ENCODE measurements around the gene TRIM47.

TRIM47 gene

DNA sequence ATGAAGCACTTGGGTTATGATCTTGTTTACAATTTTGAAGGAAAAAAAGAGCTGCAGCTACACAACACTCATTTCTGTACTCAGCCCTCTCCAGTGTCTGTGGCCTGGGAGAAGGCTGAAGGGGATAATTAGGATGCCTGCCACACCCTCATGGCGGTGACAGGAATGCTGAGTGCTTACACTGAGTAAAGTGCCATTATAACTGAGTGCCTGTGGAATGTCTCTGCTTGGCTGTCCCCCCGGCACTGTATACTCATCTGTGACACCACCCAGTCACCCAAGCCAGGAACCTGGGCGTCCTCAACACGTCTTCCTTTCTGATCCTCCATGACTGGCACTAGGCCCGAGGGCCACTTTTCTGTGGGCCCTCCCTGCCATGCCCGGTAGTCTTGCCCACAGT lies 29.8 kb upstream of the TRIM47 start:
- no peak for DNase-seq

GRCh38 chr17:75906143-75906884 lies 27.9 kb upstream of the TRIM47 start:
- DNase-seq: no peak

DNA sequence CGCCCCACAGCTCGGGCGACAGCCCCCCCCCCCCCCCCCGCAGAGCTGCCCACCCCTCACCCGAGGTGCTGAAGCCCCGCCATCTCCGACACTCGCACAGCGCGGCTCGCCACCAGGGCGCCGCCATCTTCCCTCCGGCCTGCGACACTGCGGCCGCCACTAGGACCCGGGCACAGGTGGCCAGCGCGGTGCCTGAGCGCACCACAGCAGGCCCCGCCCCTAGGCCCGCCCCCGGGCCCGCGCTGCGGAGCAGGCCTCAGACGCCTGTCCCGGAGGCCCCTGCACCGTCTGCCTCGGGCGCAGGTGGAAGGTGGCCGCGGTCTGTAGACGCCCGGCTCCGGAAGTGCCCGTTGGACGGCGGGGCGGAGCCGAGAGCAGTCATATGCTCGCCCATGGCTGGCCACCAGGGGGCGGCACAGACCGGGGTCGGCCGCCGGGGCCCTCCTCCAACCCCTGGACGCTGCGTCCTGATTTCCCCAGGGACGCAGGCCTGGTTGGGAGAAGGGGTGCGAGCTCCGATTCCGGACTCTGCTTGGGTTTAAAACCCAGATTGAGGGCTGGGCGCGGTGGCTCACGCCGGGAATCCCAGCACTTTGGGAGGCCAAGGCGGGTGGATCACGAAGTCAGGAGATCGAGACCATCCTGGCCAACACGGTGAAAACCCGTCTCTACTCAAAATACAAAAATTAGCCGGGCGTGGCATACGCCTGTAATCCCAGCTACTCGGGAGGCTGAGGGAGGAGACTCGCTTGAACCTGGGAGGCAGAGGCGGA lies 26.6 kb upstream of the TRIM47 start, which contains the start of gene MRPL38:
TSS of gene MRPL38 (minus strand) at position 136 of the 773 bp plus-strand sequence. CDS start at position 127, 9 bp downstream.
- peak; percentile 88 to 92 for DNase-seq

DNA sequence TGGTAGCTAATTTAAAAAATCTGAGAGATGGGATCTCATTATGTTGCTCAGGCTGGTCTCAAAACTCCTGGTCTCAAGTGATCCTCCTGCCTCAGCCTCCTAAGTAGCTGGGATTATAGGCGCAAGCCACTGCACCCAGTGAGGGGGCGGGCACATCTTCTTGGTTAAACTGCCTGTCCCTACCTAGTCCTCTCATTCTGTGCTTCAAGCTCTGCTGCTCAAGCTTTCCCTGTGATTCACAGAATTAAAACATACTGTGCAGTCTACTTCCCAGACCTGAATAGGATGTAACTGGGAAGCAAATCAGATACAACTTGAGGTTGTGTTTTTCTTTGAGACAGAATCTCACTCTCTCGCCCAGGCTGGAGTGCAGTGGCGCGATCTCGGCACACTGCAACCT lies 24.0 kb upstream of the TRIM47 start:
- DNase-seq: no peak

DNA sequence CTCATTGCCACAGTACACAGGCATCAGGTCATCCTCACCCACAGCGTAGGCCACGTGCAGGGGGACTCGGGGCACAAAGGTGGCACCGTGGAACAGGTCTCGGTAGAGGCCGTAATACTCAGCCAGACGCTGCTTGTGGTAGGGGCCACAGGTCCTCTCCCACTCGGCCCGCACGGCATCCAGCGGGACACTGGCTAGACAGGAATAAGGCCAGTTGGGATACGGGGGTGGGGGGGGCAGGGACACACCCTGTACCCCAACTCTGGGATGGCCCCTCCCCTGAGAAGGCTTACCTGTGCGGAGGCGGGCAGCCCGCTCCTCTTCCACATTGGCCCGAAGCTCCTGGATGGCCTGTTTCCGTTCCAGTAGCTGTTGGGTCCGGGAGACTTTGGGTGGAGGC lies 23.3 kb upstream of the TRIM47 start:
- no peak for DNase-seq

GRCh38 chr17:75900691-75901533 lies 22.5 kb upstream of the TRIM47 start:
- no peak for DNase-seq

- DNase-seq: no peak
Observed at GRCh38 chr17:75899767-75900468, 21.5 kb upstream of the TRIM47 start.

DNA sequence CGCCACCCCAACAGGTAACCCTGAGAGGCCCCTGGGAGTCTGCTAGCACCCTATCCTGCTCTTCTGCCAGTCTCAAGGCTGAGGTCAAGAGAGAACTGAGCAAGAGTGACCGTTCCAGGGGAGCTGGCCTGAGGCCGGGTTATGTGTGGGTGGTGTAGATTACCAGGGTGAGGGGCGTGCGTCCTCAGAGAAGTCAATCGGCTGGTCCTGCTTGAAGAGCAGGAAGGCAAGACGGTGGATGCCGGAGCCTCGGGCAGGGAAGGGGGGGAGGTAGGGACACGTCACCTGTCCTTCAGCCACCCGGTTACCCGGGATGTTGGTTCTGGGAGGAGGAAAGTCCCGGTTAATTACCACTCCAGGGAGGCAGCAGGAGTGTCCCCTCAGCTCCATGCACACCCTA lies 21.0 kb upstream of the TRIM47 start:
- no peak for DNase-seq

GRCh38 chr17:75898791-75899190 lies 20.4 kb upstream of the TRIM47 start:
- DNase-seq: no peak

GRCh38 chr17:75898065-75898464 lies 19.7 kb upstream of the TRIM47 start:
- DNase-seq: no peak

DNA sequence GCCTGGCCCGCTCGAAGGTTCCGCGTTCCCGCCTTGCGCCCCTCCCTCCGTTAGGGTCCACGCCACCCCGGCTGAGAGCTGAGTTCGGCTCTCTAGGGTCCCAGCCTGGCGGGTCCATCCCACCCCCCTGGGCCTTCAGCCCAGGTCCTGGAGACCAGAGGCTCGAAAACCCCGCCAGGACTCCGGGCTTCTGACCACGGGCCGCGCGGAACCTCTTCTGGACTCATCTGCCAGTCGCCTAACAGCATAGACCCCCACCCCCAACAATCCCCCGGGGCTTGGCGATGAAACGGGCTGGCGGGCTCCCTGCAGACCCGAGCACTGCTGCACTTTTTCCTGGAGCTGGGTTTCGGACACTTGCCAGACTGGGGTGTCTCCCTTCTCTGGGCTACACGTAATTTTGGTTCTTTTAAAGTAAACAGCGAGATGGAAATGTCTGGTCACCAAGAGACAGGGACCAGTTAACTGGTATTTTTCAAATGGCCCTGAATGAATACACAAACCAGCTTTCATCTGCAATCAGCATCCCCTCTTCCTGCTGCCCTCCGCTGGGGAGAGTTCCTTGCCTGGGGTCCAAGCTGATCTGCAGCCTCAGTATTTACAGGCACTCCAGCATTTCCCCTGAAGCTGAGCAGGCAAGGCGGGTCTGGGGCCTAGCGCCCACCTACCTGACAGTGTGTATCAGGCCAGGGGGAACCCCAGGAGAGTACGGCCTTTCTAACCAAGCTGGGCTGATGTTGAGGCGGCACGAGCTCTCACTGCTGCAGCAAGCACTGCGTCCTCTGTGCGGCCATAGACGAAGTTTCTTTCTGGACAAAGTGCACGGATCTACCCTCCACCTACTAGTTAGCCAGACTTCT lies 19.0 kb upstream of the TRIM47 start:
- DNase-seq: no peak

DNA sequence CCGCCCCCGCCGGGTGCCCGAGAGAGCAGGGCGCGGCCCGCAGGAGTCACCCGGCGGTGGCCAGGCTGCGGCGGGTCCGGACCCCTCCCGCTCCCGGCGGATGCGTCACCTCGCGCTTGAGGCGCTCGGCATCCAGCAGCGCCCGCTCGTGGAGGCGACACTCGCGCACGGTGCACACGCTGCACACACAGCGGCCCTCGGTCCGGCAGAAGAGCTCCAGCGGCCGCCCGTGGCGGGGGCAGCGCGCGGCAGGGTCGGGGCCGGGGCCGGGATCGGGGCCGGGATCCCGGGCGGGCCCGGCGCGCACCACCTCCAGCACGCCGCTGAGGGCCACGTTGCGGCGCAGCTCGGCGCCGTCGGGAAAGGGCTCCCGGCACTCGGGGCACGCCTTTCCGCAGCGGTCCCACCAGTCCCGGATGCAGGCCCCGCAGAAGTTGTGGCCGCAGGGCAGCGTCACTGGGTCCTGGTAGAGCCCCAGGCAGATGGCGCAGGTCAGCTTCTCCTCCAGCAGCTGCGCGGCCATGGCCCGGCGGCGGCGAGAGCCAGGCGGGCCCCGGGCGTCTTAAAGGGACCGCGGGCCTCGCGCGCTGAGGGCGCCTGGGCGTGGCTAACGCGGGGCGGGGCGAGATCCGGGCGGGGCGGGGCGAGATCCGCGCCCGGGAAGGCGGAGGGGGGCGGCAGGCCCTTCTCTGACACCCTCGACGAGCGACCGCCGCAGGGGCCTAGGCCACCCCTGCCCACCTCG lies 18.2 kb upstream of the TRIM47 start, which contains the start of gene TRIM65:
TSS of gene TRIM65 (minus strand) at position 537 of the 745 bp plus-strand sequence. CDS start at position 523, 14 bp downstream.
- DNase-seq: peak; percentile 75 to 80

DNA sequence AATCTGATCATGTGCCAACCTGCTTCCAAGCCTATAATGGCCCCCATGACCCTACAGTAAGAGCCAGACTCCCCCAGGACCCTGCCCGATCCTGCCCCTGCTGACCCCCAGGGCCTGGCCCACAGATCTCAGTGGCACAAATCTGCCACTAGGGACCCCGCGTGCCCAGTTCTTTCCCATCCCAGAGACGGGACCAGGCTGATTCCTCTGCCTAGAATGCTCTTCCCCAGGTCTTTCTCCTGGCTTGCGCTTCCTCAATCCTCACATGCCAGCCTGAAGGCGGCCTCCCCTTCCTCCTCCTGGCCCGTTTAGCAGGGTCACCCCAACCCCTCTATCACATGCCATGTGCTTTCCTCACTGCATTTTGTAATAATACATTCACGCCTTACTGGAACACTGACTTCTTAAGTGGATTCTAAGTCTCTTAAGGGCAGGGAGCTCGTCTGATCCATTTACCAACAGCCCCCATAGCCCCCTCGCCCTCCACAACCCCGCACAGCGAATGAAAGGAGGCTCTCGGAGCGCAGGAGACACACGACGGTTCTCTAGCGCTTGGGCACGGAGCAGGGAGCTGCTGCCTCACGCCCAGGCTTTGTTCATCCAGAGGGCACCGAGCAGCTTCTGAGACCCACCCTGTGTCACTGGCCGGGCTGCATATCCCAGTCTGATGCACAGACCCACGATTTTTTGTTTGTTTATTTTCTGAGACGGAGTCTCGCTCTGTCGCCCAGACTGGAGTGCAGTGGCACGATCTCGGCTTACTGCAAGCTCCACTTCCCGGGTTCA lies 17.2 kb upstream of the TRIM47 start:
- DNase-seq: peak in 1 of 2 donors; percentile 56

- no peak for DNase-seq
Observed at GRCh38 chr17:75894049-75894733, 15.8 kb upstream of the TRIM47 start.

DNA sequence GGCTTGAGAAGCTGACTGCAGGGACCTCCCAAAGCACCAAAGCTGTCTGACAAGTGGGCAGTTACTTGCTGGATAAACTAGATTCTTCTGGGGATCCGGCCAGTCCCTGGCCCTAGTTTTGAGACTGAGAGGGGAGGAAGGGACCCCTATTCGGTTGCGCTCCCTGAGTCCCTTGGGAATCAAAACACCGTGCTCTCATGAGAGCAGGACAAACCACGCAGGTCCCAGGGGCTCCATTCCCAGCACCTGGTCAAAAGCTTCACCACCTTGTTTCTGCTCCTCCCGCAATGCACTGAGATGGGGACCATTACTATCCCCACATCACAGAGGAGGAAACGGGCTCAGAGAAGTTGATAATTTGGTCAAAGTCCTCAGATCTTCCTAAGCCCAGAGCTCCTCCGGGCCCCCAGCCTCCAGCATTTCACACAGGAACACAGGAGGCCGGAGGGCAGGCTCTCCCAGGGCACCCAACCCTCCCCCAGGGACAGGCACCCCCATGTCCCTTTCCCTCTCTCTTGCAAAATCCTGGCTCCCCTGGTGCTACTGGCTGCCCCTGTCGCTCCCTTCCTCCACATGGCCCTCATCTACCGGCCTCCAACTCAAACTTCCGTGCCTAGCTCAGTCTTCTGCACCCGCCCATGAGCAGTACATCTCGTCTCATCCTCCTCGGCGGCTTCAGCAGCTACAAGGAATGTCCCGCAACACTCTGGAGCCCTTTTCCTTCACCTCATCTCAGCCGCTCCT lies 15.1 kb upstream of the TRIM47 start:
- DNase-seq: no peak

DNA sequence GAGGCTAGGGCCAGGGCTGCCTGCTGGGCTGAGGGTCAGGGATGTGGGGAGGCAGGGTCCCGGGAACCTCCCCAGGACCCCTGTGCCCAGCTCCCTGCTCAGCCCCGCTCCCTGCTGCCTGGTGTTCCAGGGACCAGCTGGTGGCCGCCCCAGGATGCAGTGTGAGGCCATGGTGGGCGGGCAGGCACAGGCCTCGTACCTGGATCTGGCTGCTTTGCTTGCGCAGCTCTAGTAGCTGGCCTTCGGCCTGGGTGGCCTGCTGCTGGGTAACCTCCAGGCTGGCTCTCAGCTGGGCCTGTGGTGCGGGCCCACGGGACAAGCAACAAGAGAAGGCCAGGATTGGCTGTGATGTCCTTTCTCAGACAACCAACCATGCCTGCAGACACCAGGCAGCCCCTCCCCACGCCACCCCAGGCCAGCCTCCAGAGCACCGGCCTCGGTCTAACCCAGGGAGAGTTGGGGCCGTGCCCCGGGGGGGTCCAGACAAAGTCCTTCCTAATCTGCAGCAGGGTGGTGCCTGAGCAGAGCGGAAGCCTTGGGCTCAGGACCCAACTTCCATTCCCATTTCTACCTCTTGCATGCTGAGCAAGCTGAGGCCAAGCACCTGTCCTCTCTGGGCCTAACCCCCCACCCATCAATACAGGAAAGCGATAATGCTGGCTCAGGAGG lies 14.3 kb upstream of the TRIM47 start:
- DNase-seq: no peak

DNA sequence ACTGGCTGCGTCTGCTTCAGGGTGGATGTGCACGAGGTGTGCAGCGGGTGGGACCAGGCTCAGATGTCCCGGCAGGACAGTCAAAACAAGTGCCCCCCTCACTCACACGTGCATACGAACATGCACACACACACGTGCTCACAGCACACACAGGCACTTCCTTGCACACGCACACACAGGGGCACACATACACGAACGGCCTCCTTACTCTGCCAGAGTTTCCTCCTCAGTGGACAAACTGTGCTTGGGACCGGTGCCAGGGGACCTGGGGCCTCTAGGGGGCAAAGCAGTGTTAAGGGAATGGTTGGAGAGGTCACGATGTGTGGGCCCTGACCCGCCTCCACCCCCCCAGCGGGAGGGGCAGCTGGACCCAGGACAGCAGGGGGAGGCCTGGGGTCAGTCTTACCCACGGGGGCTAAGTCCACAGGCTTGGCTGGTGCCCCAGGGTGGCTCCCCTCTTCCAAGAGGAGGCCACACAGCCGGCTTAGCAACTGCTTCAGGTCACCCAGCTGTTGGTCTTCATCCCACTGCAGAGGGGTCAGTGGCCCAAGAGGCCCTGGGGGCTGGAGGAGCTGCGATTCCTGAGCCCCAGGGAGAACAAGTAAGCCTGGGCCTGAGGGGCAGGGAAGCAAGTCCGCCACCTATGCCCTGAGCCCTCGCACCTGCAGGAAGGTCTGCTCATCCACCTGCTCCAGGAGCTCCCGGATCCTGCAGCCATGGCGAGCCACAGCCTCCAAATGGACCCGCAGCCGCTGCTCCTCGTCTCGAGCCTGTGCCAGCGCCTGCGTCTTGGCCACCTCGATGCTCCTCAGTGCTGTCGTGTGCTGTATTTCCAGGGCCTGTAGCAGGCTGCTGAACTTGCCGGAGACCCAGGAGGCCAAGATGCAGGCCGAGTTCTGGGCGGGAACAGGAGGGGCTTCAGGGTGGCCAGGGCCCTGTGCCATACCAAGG lies 13.5 kb upstream of the TRIM47 start:
- DNase-seq: no peak

Measured in inflammatory macrophage treated with lipopolysaccharide for 1 hour (primary cell).